ENCODE data around the gene MYADML2.

Gene MYADML2

DNA sequence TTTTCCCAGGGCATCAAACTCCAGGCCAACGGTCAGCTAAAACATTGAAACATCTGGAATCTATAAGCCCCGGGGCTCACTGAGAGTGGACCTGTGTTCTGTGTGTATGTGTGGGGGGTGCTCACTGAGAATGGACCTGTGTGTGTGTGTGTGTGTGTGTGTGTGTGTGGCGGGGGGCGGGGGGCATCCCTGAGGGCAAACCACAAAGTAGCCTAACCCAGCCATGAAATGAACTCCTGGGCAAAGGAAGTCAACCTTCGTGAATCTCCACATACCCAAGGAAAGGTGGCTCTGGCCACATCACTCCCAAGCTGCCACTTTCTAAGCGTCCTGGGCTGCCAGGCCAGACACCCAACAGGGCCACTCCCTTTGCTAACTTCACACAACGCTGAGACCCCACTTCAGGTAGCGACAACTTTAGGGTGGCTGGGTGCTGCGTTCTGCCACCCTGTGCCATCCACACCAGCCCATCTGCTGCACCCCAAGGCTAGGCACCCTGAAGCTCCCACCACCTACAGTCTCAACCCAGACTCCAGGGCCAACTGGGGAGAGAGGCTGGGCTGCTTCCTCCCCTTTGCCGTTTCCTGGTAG, 21.1 kb downstream of the MYADML2 start:
- peaks cover 71 to 72% of the 10 kb centered on the region in 2 experiments for H3K4me1 ChIP-seq (ENCODE audit: control insufficient read depth in 1 of 2, insufficient read depth in 1 of 2, low read depth in 1 of 2, low read length in 1 of 2)
- no peaks in the 10 kb centered on the region for H3K9me3 ChIP-seq
- TF ChIP-seq, protein P1, sequence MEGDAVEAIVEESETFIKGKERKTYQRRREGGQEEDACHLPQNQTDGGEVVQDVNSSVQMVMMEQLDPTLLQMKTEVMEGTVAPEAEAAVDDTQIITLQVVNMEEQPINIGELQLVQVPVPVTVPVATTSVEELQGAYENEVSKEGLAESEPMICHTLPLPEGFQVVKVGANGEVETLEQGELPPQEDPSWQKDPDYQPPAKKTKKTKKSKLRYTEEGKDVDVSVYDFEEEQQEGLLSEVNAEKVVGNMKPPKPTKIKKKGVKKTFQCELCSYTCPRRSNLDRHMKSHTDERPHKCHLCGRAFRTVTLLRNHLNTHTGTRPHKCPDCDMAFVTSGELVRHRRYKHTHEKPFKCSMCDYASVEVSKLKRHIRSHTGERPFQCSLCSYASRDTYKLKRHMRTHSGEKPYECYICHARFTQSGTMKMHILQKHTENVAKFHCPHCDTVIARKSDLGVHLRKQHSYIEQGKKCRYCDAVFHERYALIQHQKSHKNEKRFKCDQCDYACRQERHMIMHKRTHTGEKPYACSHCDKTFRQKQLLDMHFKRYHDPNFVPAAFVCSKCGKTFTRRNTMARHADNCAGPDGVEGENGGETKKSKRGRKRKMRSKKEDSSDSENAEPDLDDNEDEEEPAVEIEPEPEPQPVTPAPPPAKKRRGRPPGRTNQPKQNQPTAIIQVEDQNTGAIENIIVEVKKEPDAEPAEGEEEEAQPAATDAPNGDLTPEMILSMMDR (IDR thresholded peaks at IDR 0.05), result no peak
- no peaks in the 10 kb centered on the region for H3K36me3 ChIP-seq
- peak overlapping the region; percentile 83 to 88 for H3K4me3 ChIP-seq (ENCODE audit: low read depth in 1 of 2, low read length in 1 of 2)
- peaks cover 32% of the 10 kb centered on the region for H3K27me3 ChIP-seq
- peak overlapping the region; percentile 95 for H3K27ac ChIP-seq

DNA sequence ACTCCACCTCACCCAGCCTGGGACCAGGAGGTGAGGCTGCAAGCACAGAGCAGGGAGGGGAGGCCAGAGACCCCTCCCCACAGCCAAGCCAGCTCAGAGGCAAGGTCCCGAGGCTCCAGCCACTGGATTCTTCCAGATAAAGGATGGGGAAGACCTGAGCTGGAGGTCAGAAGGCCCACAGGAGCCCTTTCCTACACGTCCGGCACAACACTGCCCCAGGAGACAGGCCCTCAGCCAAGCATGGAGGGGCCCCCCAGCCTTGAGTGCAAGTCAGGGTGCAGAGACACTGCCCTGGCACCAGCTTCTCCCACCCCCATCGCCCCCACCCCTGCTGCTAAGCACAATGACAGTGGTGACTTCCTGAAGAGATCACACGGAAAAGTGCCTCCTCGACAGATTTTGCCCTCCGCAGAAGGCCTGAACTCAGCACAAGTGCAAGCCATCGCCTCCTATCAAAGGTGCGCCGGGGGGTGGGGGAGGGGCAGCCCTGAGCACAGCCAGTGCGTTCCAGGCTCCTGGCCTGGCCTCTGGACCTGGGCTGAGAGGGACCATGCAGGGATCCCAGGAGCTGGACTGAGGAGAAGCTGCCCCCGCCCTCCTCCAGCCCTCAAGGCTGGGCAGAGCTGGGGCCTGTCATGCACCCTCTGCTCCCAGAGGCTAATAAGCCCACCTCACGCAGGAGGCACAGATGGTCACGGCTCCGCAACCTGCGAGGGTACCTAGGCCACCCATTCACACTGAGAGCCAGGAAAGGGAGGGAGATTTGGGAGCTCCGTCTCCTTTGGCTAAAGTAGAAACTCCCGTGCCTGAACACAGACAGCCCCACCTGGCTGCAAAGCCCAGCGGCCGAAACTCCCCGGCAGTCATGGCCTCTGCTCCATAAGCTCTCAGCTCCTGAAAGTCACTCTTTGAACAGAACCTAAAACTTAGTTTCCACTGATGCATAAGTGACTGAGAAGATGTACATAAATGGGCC, 22.2 kb downstream of the MYADML2 start:
- H3K4me3 ChIP-seq (ENCODE audit: low read depth in 1 of 2, low read length in 1 of 2), result peak overlapping the region; percentile 83 to 88
- H3K4me1 ChIP-seq (ENCODE audit: control insufficient read depth in 1 of 2, insufficient read depth in 1 of 2, low read depth in 1 of 2, low read length in 1 of 2), result peaks cover 82 to 83% of the 10 kb centered on the region in 2 experiments
- H3K27ac ChIP-seq, result peak overlapping the region; percentile 95
- peaks cover 21% of the 10 kb centered on the region for H3K27me3 ChIP-seq
- TF ChIP-seq, protein P1 (IDR thresholded peaks at IDR 0.05), result no peak
- H3K36me3 ChIP-seq, result no peaks in the 10 kb centered on the region
- no peaks in the 10 kb centered on the region for H3K9me3 ChIP-seq

DNA sequence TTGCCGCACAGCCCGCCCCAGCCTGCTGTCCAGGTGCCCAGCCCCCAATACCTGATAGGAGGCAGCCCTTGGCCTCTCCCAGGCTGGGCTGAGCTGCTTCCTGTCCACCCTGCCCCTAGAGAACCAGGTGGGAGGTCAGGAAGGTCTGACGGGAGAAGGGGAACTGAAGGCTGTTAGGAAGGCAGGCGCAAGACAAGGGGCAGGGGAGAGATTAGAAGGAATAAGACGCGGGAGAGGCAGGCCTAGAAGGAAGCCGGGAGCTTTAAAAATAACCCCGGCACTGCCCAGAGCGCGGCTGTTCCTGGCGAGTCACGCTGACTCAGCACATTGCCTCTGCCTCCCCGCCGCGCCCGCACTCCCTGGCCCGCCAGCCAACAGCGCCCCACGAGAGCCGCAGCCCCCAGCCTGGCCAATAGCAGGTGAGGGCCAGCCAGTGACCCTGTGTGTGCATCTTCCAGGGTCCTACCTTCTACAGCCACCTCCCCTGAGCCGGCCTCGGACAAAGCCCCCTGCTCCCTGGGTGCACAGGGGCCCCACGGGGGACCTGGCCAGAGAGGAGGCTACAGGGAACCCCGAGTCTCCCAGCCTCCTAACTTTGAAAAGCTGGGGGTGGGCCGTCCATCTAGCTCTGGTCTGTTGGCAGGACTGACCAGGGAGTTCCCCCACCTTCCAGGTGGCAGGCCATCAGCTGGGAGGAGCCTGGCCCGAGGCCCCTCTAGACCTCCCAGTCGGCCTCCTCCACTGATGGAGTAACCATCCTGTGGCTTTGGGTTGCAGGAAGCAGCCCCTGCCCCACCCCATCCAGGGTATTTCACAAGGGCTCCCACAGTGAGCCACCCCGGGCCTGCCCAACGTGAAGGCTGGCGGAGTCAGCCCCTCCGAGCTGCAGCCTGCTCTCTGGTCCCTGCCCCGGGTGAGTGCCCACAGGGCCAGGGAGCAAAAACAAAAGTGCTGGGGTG, 23.5 kb downstream of the MYADML2 start:
- H3K27me3 ChIP-seq, result peaks cover 8% of the 10 kb centered on the region
- peaks cover 89 to 92% of the 10 kb centered on the region in 2 experiments for H3K4me1 ChIP-seq (ENCODE audit: control insufficient read depth in 1 of 2, insufficient read depth in 1 of 2, low read depth in 1 of 2, low read length in 1 of 2)

DNA sequence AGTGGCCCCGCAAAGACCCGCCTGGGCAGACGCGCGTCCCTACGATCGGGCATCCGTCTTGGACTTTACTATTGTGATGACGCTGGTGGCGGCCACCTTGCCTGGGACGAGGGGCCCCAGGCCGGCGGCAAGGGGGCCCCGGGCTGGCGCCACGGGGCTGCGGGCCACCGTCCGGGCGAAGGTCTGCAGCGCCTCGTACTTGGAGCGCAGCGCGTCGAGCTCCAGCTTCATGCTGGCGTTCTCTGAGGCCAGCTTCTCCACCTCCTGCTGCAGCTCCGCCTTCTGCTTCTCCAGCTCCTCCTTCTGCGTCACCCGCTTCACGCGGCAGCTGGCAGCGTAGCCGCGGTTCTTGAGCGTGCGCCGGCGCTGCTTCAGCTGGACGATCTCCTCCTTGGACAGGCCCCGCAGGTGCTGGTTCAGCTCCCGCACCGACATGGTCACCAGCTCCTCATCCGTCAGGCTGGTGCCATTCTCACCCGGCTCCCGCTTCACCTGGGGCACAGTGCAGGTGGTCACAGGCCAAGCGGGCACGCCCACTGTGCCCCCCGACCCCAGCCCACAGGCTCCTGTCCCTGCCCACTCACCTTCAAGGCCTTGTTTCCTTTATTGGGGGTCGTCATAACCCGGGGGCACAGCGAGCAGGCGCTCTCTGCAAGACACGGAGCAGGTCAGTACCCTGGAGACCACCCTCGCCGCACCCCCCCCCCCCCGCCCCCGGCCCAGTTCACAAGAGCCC, 24.3 kb downstream of the MYADML2 start:
- TF ChIP-seq, protein P1 (IDR thresholded peaks at IDR 0.05), result no peak
- peak overlapping the region; percentile 95 for H3K27ac ChIP-seq
- H3K9me3 ChIP-seq, result no peaks in the 10 kb centered on the region
- H3K4me3 ChIP-seq (ENCODE audit: low read depth in 1 of 2, low read length in 1 of 2), result peak overlapping the region; percentile 83 to 88
- H3K36me3 ChIP-seq, result peaks cover 8% of the 10 kb centered on the region
- no peaks in the 10 kb centered on the region for H3K27me3 ChIP-seq
- H3K4me1 ChIP-seq (ENCODE audit: control insufficient read depth in 1 of 2, insufficient read depth in 1 of 2, low read depth in 1 of 2, low read length in 1 of 2), result peaks cover 86 to 90% of the 10 kb centered on the region in 2 experiments

More for the DNA sequence above, 23.5 kb downstream of the MYADML2 start:
- H3K36me3 ChIP-seq, result peaks cover 8% of the 10 kb centered on the region
- TF ChIP-seq, protein P1 (IDR thresholded peaks at IDR 0.05), result no peak
- peak overlapping the region; percentile 83 to 88 for H3K4me3 ChIP-seq (ENCODE audit: low read depth in 1 of 2, low read length in 1 of 2)
- H3K27ac ChIP-seq, result peak overlapping the region; percentile 95
- H3K9me3 ChIP-seq, result no peaks in the 10 kb centered on the region
